ENCODE results near the gene PGA3.
"Not testable (repeated sequence)": the region's sequence is repeated elsewhere in the genome, so short reads cannot be mapped to it uniquely, and the experiment has no call there.

GRCh38 chr11:61240875-61241274 is 37.6 kb downstream of the PGA3 start, which contains the start of gene PGA5:
- not testable (repeated sequence) for TF ChIP-seq POLR2AphosphoS5 (IDR thresholded peaks at IDR 0.05; ENCODE audit: low read depth); CTCF (IDR thresholded peaks at IDR 0.05; ENCODE audit: insufficient read depth, low read length)

All from HL-60 (cell line).